HEK293T (cell line): ENCODE results near the gene ZNF607.

Experiments used
- CTCF ChIA-PET: fragments of 350-600 bp; formaldehyde crosslinking; extraction: SDS; loops from one replicate; lab custom pipeline; 2021; ENCODE audit warnings: antibody characterized with exemption, inconsistent platforms; lab: Yijun Ruan, JAX
- POLR2A ChIA-PET: fragments of 350-600 bp; formaldehyde crosslinking; extraction: SDS; loops from one replicate; lab custom pipeline; 2020; ENCODE audit warnings: antibody characterized with exemption, inconsistent platforms; lab: Yijun Ruan, JAX
- DNase-seq: peaks from one replicate; pipeline ENCODE4 v3.0.0; 2012; ENCODE audit warnings: mixed read lengths; ENCODE audit errors: extremely low spot score
- ARNT ChIP-seq: fragments of 450-650 bp; IDR thresholded peaks from 2 replicates; pipeline ENCODE4 v1.6.1; 2017; ENCODE audit warnings: mild to moderate bottlenecking
- BHLHE40 ChIP-seq: fragments of 450-650 bp; IDR thresholded peaks from 2 replicates; pipeline ENCODE4 v1.6.1; 2016; ENCODE audit warnings: mild to moderate bottlenecking, moderate library complexity, borderline replicate concordance
- CTBP1 ChIP-seq: fragments of 450-650 bp; IDR thresholded peaks from 2 replicates; pipeline ENCODE4 v1.6.1; 2016; ENCODE audit warnings: borderline replicate concordance
- ELF4 ChIP-seq: fragments of 450-650 bp; IDR thresholded peaks from 2 replicates; pipeline ENCODE4 v1.6.1; 2017; ENCODE audit warnings: antibody characterized with exemption
- FOXA1 ChIP-seq: fragments of 450-650 bp; IDR thresholded peaks from 2 replicates; pipeline ENCODE4 v1.6.1; 2016; ENCODE audit warnings: mild to moderate bottlenecking
- FOXK2 ChIP-seq: fragments of 450-650 bp; IDR thresholded peaks from 2 replicates; pipeline ENCODE4 v1.6.1; 2016; ENCODE audit warnings: mild to moderate bottlenecking
- FOXM1 ChIP-seq: fragments of 450-650 bp; IDR thresholded peaks from 2 replicates; pipeline ENCODE4 v1.6.1; 2017; ENCODE audit warnings: mild to moderate bottlenecking, borderline replicate concordance
- HDGF ChIP-seq: fragments of 450-650 bp; IDR thresholded peaks from 2 replicates; pipeline ENCODE4 v1.6.1; 2017; ENCODE audit warnings: antibody characterized with exemption, borderline replicate concordance
- L3MBTL2 ChIP-seq: fragments of 450-650 bp; conservative IDR thresholded peaks from 2 replicates; pipeline ENCODE4 v1.6.1; 2016; ENCODE audit warnings: mild to moderate bottlenecking
- LEF1 ChIP-seq: fragments of 450-650 bp; IDR thresholded peaks from 2 replicates; pipeline ENCODE4 v1.6.1; 2017; ENCODE audit warnings: mild to moderate bottlenecking, borderline replicate concordance
- NFRKB ChIP-seq: fragments of 450-650 bp; IDR thresholded peaks from 2 replicates; pipeline ENCODE4 v1.6.1; 2016; ENCODE audit warnings: mild to moderate bottlenecking, moderate library complexity
- PKNOX1 ChIP-seq: fragments of 450-650 bp; IDR thresholded peaks from 2 replicates; pipeline ENCODE4 v1.6.1; 2016
- SP1 ChIP-seq: fragments of 450-650 bp; IDR thresholded peaks from 2 replicates; pipeline ENCODE4 v1.6.1; 2017
- SUZ12 ChIP-seq: fragments of 450-650 bp; IDR thresholded peaks from 2 replicates; pipeline ENCODE4 v1.6.1; 2016; ENCODE audit warnings: mild to moderate bottlenecking
- TARDBP ChIP-seq: fragments of 450-650 bp; IDR thresholded peaks from 2 replicates; pipeline ENCODE4 v1.6.1; 2016
- ZNF384 ChIP-seq: fragments of 450-650 bp; IDR thresholded peaks from 2 replicates; pipeline ENCODE4 v1.6.1; 2016

The ZNF607 gene

GRCh38 chr19:37655689-37656371 is 63.7 kb downstream of the ZNF607 start:
- peak; percentile 34; the same call in 1 of the 2 replicates for TF ChIP-seq CTBP1
- TF ChIP-seq FOXA1, result no peak
- peak; percentile 80 for TF ChIP-seq L3MBTL2
- peak; percentile 93 for TF ChIP-seq PKNOX1
- TF ChIP-seq SP1, result no peak
- peak; percentile 79 for DNase-seq
- ChIA-PET CTCF (no interaction called here), POLR2A (interaction anchor here (2.0 kb wide), 1 partner anchor 61 kb away, joined by 10 read pairs; the partner anchor contains the start of genes ZNF540 and ZNF571)

GRCh38 chr19:37655301-37655688 is 64.3 kb downstream of the ZNF607 start, which contains the start of gene ZFP30:
Gene ZFP30, minus strand, starts transcription at chr19:37655465. Its CDS starts 7,643 bp downstream, at chr19:37647822.
- ChIA-PET POLR2A (interaction anchor here (0.9 to 2.0 kb wide), 2 partner anchors 61 to 244 kb away, joined by 3 to 10 read pairs; partner anchors contain the start of genes ZNF540 and ZNF571), CTCF (no interaction called here)
- DNase-seq, result peak; percentile 88
- TF ChIP-seq FOXM1 (peak; percentile 44; the same call in 1 of the 2 replicates), PKNOX1 (no peak), CTBP1 (no peak), NFRKB (no peak), HDGF (no peak)

- peak; percentile 35 for DNase-seq
- ChIA-PET POLR2A (interaction anchor here (0.9 to 2.0 kb wide), 2 partner anchors 60 to 244 kb away, joined by 3 to 10 read pairs; partner anchors contain the start of genes ZNF540 and ZNF571), CTCF (no interaction called here)
- TF ChIP-seq CTBP1 (no peak), L3MBTL2 (no peak), FOXM1 (no peak), FOXK2 (no peak), TARDBP (no peak), SP1 (no peak), SUZ12 (no peak), BHLHE40 (no peak), ARNT (no peak), FOXA1 (no peak), PKNOX1 (no peak)
Measured at GRCh38 chr19:37654629-37655300, 64.8 kb downstream of the ZNF607 start.

- no peak for TF ChIP-seq L3MBTL2
- TF ChIP-seq TARDBP, result no peak
- TF ChIP-seq LEF1, result no peak
- no peak for TF ChIP-seq CTBP1
- no peak for TF ChIP-seq FOXA1
- no peak for TF ChIP-seq ARNT
- TF ChIP-seq BHLHE40, result no peak
- no peak for TF ChIP-seq SP1
- TF ChIP-seq FOXK2, result no peak
- TF ChIP-seq ELF4, result no peak
- TF ChIP-seq HDGF, result no peak
- TF ChIP-seq FOXM1, result no peak
- TF ChIP-seq SUZ12, result no peak
- TF ChIP-seq ZNF384, result no peak
- no peak for TF ChIP-seq PKNOX1
- no peak for TF ChIP-seq NFRKB
- CTCF ChIA-PET, result interaction anchor here (0.6 kb wide), 1 partner anchor 247 kb away, joined by 7 read pairs; no protein-coding TSS in a partner anchor
- DNase-seq, result no peak
- POLR2A ChIA-PET, result interaction anchor here (0.9 to 2.0 kb wide), 2 partner anchors 60 to 245 kb away, joined by 3 to 10 read pairs; partner anchors contain the start of genes ZNF540 and ZNF571
Measured at GRCh38 chr19:37654118-37654517, 65.4 kb downstream of the ZNF607 start.
